Measurements from ENCODE around the gene CUL1. TPM values are rescaled to one million over a fixed set of nuclear protein-coding genes. Genes with fewer than 3 reads are reported as not detected.

Gene CUL1
- total and polyA plus RNA-seq, 2 donors (not counting 3 experiments of a cell fraction or from before 2014, with no cell fraction given): 25.7 to 50.2 TPM

- H3K27me3 ChIP-seq (ENCODE audit: control insufficient read depth in 2 of 2, insufficient read depth in 2 of 2, low read length in 2 of 2): no peaks in the 10 kb centered on the region
- H4K20me1 ChIP-seq (replicated peaks; ENCODE audit: control insufficient read depth, extremely low read depth, insufficient read depth, low read length): peaks cover 30% of the 10 kb centered on the region
- no peaks in the 10 kb centered on the region for H3K9me1 ChIP-seq (replicated peaks; ENCODE audit: control insufficient read depth, extremely low read depth, insufficient read depth, low read length)
- no peaks in the 10 kb centered on the region for H3K4me1 ChIP-seq (ENCODE audit: control insufficient read depth, extremely low read depth, insufficient read depth, low read length)
- dilution Hi-C loops (cut with MboI; ENCODE audit: extremely low pct_ligation_motif_present, low sequenced_read_pairs): no loop called here
- BruUV-seq (replicated peaks): no TSS peak
- H2AFZ ChIP-seq (ENCODE audit: low read depth, low read length): no peak overlapping the region
- H3K9me3 ChIP-seq (replicated peaks; ENCODE audit: control insufficient read depth, insufficient read depth, low read length): no peaks in the 10 kb centered on the region
- H3K4me3 ChIP-seq (replicated peaks in 1 of 3; ENCODE audit: insufficient read depth in 1 of 3, low read depth in 1 of 3, low read length in 3 of 3): no peak overlapping the region
- DNase-seq (ENCODE audit: low read depth, low spot score) (no peak), FAIRE-seq (no peak)
- POLR2A ChIA-PET: no interaction called here
- H3K27ac ChIP-seq (ENCODE audit: insufficient read depth, low read depth, low read length): no peak overlapping the region
- TF ChIP-seq MYC (IDR thresholded peaks at IDR 0.05; ENCODE audit: low read depth, low read length) (no peak), FOS (IDR thresholded peaks at IDR 0.05; ENCODE audit: borderline replicate concordance, insufficient read depth, low read length) (no peak), EZH2 (IDR thresholded peaks at IDR 0.05; ENCODE audit: borderline replicate concordance, low read depth, low read length, severe bottlenecking) (no peak), GATA2 (IDR thresholded peaks at IDR 0.05; ENCODE audit: insufficient read depth, insufficient read length, low read depth, low read length) (no peak), POLR2A (IDR thresholded peaks at IDR 0.05; ENCODE audit: low read depth, low read length) (no peak), POLR2AphosphoS5 (IDR thresholded peaks at IDR 0.05; ENCODE audit: insufficient read depth, low read depth, low read length) (no peak)
- TF ChIP-seq, protein P1, sequence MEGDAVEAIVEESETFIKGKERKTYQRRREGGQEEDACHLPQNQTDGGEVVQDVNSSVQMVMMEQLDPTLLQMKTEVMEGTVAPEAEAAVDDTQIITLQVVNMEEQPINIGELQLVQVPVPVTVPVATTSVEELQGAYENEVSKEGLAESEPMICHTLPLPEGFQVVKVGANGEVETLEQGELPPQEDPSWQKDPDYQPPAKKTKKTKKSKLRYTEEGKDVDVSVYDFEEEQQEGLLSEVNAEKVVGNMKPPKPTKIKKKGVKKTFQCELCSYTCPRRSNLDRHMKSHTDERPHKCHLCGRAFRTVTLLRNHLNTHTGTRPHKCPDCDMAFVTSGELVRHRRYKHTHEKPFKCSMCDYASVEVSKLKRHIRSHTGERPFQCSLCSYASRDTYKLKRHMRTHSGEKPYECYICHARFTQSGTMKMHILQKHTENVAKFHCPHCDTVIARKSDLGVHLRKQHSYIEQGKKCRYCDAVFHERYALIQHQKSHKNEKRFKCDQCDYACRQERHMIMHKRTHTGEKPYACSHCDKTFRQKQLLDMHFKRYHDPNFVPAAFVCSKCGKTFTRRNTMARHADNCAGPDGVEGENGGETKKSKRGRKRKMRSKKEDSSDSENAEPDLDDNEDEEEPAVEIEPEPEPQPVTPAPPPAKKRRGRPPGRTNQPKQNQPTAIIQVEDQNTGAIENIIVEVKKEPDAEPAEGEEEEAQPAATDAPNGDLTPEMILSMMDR (IDR thresholded peaks at IDR 0.05; ENCODE audit: extremely low read depth in 1 of 2, insufficient read depth in 1 of 2, low read depth in 1 of 2, low read length in 2 of 2): no peak
- TF ChIP-seq, protein P2, sequence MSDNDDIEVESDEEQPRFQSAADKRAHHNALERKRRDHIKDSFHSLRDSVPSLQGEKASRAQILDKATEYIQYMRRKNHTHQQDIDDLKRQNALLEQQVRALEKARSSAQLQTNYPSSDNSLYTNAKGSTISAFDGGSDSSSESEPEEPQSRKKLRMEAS (IDR thresholded peaks at IDR 0.05; ENCODE audit: insufficient read depth, insufficient read length): no peak
- H3K79me2 ChIP-seq (ENCODE audit: control insufficient read depth, insufficient read depth, low read length): peaks cover 100% of the 10 kb centered on the region
- H3K4me2 ChIP-seq (ENCODE audit: insufficient read depth, low read length): no peak overlapping the region
- H3K9ac ChIP-seq (replicated peaks; ENCODE audit: extremely low read depth, insufficient read depth, low read length): no peak overlapping the region
- CTCF ChIA-PET: interaction anchor here (1.5 kb wide), 1 partner anchor 21 kb away, joined by 4 read pairs; the partner anchor contains the start of gene CUL1
- intact Hi-C loops (cut with micrococcal nuclease): no loop called here
- no peaks in the 10 kb centered on the region for H3K36me3 ChIP-seq (ENCODE audit: control insufficient read depth in 2 of 2, extremely low read depth in 1 of 2, insufficient read depth in 2 of 2, low read length in 2 of 2)
Measured at GRCh38 chr7:148719753-148720152, 21.1 kb downstream of the CUL1 start.
